HepG2 (cell line): ENCODE measurements around the gene BMX.

Source experiments
- EP300 ChIP-seq, 3 experiments: sonication (generic) in 1 of 3; formaldehyde crosslinking in 1 of 3; IDR thresholded peaks; 2 replicates each; pipeline versions ENCODE4 v1.5.1 to v1.6.1; 2011 to 2020; ENCODE audit warnings: low read depth in 2 of 3, low read length in 2 of 3, borderline replicate concordance in 1 of 3, improper control_type of control experiment in 1 of 3, mild to moderate bottlenecking in 1 of 3, missing genetic modification reagents in 1 of 3, moderate library complexity in 1 of 3
- JUNB ChIP-seq: sonication (generic); formaldehyde crosslinking; IDR thresholded peaks from 2 replicates; pipeline ENCODE4 v1.8.0; 2022; ENCODE audit warnings: missing genetic modification reagents, mild to moderate bottlenecking, borderline replicate concordance
- KDM3A ChIP-seq: IDR thresholded peaks from 2 replicates; pipeline ENCODE4 v1.6.1; 2018; ENCODE audit warnings: low read depth, missing compliant biosample characterization
- REL ChIP-seq: sonication (generic); formaldehyde crosslinking; conservative IDR thresholded peaks from 2 replicates; pipeline ENCODE4 v1.8.0; 2022; ENCODE audit warnings: mild to moderate bottlenecking, missing genetic modification reagents, moderate library complexity

DNA sequence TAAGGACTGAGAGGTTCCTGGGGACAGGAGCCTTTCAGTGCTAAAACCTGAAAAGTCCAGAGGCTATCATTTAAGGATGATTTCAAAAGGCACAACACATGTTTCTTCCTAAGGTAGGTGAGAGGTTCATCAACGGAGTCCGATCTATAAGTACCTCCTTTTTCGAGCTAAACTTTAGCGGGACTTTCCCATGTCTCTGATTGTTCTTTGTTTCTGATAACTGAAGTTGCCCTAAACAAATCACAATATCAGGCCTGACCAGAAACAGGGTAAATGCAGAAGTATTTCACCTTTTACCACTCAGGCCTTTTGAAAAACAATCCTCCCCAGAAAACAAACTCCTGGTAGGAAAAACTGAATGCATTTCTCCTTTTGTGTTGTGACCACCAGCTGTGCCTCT, 25.1 kb upstream of the BMX start:
- TF ChIP-seq KDM3A (CRISPR knock-in tag) = no peak
- no peak for TF ChIP-seq REL (CRISPR knock-in tag)
- TF ChIP-seq EP300 (IDR thresholded peaks at IDR 0.05; ENCODE audit: low read depth in 2 of 2, low read length in 2 of 2) = no peak
- TF ChIP-seq EP300 (CRISPR knock-in tag; IDR thresholded peaks at IDR 0.05; ENCODE audit: borderline replicate concordance) = no peak
- no peak for TF ChIP-seq JUNB (CRISPR knock-in tag)
